ENCODE measurements around the gene IRF3. TPM values are rescaled to one million over a fixed set of nuclear protein-coding genes. Genes with fewer than 3 reads are reported as not detected.
A peak's percentile ranks its signal among the peaks of the same experiment; 100 is the strongest.

The IRF3 gene, protein sequence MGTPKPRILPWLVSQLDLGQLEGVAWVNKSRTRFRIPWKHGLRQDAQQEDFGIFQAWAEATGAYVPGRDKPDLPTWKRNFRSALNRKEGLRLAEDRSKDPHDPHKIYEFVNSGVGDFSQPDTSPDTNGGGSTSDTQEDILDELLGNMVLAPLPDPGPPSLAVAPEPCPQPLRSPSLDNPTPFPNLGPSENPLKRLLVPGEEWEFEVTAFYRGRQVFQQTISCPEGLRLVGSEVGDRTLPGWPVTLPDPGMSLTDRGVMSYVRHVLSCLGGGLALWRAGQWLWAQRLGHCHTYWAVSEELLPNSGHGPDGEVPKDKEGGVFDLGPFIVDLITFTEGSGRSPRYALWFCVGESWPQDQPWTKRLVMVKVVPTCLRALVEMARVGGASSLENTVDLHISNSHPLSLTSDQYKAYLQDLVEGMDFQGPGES
- 100 to 1,000 TPM; 135 to 141 TPM for total RNA-seq

DNA sequence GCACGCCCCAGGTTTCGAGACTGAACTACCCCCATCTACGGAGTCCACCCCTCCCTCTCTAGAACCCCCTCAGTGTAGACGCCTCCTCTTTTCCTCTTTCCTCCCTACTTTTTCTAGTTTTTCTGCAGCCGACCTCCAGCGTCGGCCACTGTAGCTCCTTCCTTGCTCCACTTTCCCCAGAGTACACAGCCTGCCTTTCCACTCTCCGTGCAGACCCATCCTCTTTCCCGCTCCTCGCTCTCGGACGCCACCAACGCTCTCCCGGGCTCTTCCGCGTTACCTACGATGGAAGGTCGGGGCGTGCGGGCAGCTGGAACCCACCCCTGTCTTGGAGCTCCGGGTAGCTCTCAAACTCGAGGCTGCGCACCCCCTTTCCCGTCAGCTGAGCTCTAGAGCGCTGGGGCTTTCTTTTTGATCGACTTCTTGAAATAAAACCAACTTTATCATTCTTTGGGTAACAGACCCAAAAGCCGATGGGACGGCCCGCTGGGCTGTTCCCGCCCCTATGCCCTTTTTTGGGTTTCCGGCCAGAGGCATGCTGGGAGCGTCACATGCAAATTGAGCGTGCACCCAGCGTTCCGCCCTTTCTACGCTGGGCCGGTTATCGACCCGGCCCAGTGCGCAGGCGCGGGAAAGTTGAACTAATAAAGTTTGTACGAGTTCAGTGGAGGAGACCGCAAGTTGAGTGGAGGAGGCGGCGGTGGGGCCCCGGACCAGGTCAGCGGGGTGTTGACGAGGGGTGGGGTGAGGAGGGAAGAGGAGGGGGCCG is at the start of gene IRF3, which contains the start of gene BCL2L12:
IRF3 (minus strand) TSS at position 507 of the 769 bp plus-strand sequence. CDS start 1,019 bp downstream, outside the sequence.
BCL2L12 (plus strand) TSS at position 583 of the 769 bp plus-strand sequence. CDS start 760 bp downstream, outside the sequence.
- Mint-ChIP-seq H3K4me3 (peak within 1 kb of the TSS; percentile 95 to 98), H3K36me3 (ENCODE audit: insufficient read depth in 2 of 2) (peaks cover 0 to 15% of the 10 kb centered on the region in 2 donors), H3K27me3 (ENCODE audit: low read depth) (no peaks in the 10 kb centered on the region), H3K4me1 (ENCODE audit: low read depth) (peaks cover 40% of the 10 kb centered on the region), H3K27ac (peak within 1 kb of the TSS; percentile 91), H3K9me3 (no peaks in the 10 kb centered on the region)
- DNase-seq (peak; percentile 99), ATAC-seq (replicated peaks in 1 of 2) (peak; percentile 86 to 87)

DNA sequence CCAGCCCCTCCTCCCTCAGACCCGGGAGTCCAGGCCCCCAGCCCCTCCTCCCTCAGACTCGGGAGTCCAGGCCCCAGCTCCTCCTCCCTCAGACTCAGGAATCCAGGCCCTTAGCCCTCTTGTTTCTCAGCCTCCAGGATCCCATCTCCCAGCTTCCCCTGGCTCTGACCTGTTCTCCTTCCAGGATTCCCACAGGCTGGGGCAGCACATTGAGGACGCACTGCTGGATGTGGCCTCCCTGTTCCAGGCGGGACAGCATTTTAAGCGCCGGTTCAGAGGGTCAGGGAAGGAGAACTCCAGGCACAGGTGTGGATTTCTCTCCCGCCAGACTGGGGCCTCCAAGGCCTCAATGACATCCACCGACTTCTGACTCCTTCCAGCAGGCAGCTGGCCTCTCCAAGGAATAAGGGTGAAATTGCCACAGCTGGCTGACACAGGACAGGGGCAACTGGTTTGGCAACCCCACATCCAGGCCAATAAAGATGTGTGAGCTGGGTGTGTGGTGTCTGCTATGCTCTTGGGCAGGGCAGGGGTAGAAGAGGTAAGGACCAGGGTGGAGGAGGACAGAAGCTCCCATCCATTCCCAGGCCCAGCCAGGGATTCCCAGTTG is 47.7 kb upstream of the IRF3 start:
- no peaks in the 10 kb centered on the region for H3K27me3 Mint-ChIP-seq (ENCODE audit: low read depth)
- peaks cover 13% of the 10 kb centered on the region for H3K4me1 Mint-ChIP-seq (ENCODE audit: low read depth)
- DNase-seq (no peak), ATAC-seq (replicated peaks in 1 of 2) (no peak)
- peaks cover 0 to 3% of the 10 kb centered on the region in 2 donors for H3K9me3 Mint-ChIP-seq
- H3K27ac Mint-ChIP-seq: no peak overlapping the region
- no peaks in the 10 kb centered on the region for H3K36me3 Mint-ChIP-seq (ENCODE audit: insufficient read depth in 2 of 2)
- H3K4me3 Mint-ChIP-seq: no peak overlapping the region

DNA sequence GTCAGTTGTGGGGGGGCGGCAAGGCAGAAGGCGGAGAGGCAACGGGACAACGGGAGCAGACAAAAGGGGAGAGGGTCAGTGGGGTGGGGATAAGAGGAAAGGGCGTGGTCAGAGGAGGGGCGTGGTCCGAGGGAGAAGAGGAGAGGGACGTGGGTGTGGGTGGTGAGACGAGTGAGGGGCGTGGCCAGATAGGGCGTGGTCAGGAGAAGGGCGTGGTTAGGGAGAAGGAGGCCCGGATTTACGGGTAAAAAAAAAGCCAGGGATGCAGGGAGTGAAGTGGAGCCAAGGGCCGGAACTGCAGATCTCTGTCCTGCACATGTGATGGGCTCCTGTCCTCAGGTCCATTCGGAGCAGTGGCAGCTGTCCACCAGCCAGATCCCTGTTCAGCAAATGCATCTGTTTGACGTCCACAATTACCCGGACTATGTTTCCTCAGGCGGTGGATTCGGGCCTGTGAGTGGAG is 46.8 kb upstream of the IRF3 start:
- ATAC-seq (replicated peaks in 1 of 2) (no peak), DNase-seq (no peak)
- no peak overlapping the region for H3K4me3 Mint-ChIP-seq
- peaks cover 0 to 3% of the 10 kb centered on the region in 2 donors for H3K9me3 Mint-ChIP-seq
- H3K27me3 Mint-ChIP-seq (ENCODE audit: low read depth): no peaks in the 10 kb centered on the region
- no peak overlapping the region for H3K27ac Mint-ChIP-seq
- H3K4me1 Mint-ChIP-seq (ENCODE audit: low read depth): peaks cover 8% of the 10 kb centered on the region
- no peaks in the 10 kb centered on the region for H3K36me3 Mint-ChIP-seq (ENCODE audit: insufficient read depth in 2 of 2)

DNA sequence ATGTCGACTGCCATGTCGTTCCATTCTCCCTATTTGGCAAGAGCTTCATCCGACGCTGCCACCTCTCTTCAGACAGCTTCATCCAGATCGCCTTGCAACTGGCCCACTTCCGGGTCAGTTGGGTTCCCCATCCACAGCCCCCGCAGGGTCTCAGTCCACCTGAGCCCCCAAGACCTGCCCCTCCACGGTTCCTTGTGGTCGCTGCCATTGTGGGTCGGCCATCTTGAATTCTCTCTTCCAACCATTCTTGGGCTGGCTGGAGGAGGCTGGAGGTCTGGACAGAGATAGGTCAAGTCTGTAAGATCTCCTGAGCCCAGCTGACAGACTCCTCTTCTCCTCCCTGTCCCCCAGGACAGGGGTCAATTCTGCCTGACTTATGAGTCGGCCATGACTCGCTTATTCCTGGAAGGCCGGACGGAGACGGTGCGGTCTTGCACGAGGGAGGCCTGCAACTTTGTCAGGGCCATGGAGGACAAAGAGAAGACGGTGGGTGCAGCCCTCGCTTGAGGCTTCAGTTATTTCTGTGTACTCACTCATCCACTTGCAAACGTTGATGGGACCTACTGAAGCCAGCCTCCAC is 44.8 kb upstream of the IRF3 start:
- Mint-ChIP-seq H3K36me3 (ENCODE audit: insufficient read depth in 2 of 2) (no peaks in the 10 kb centered on the region), H3K27me3 (ENCODE audit: low read depth) (no peaks in the 10 kb centered on the region), H3K9me3 (peaks cover 0 to 3% of the 10 kb centered on the region in 2 donors), H3K4me3 (no peak overlapping the region), H3K4me1 (ENCODE audit: low read depth) (no peaks in the 10 kb centered on the region), H3K27ac (no peak overlapping the region)
- DNase-seq (no peak), ATAC-seq (replicated peaks in 1 of 2) (no peak)

DNA sequence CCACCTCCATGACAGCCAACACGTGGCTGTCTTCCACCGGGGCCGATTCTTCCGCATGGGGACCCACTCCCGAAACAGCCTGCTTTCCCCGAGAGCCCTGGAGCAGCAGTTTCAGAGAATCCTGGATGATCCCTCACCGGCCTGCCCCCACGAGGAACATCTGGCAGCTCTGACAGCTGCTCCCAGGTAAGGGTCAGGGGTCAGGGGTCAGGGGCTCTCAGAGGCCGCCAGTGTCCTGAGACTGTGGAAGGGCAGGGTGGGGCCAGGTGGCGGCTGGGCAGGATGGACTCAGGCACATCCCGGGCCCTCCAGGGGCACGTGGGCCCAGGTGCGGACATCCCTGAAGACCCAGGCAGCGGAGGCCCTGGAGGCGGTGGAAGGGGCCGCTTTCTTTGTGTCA is 40.3 kb upstream of the IRF3 start:
- Mint-ChIP-seq H3K27me3 (ENCODE audit: low read depth) (no peaks in the 10 kb centered on the region), H3K27ac (no peak overlapping the region), H3K4me3 (no peak overlapping the region), H3K4me1 (ENCODE audit: low read depth) (no peaks in the 10 kb centered on the region), H3K9me3 (no peaks in the 10 kb centered on the region), H3K36me3 (ENCODE audit: insufficient read depth in 2 of 2) (no peaks in the 10 kb centered on the region)
- DNase-seq (no peak), ATAC-seq (replicated peaks in 1 of 2) (no peak)

DNA sequence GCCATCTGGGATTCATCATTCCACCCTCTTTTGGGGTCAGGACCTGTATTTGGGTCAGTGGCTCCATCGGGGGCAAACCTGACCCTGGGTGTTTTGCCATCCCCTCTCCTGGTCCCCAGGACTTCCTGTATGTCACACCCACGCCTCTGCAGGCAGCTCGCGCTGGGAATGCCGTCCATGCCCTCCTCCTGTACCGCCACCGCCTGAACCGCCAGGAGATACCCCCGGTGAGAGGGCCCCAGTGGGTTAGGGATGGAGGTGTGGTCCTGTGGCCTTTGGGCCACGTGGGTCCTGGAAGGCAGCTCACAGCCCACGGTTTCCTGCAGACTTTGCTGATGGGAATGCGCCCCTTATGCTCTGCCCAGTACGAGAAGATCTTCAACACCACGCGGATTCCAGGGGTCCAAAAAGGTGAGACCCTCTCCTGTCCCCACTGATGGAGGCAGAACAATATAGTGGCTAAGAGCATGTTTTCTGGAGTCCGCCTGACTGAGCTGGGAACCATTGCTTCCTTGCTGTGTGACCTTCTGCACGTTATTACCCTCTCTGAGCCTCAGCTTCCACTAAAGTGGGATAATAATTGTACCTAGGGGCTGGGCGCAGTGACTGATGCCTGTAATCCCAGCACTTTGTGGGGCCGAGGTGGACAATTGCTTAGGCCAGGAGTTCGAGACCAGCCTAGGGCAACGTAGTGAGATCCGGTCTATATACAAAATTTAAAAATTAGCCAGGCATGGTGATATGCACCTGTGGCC is 39.4 kb upstream of the IRF3 start:
- H3K9me3 Mint-ChIP-seq: no peaks in the 10 kb centered on the region
- DNase-seq (no peak), ATAC-seq (replicated peaks in 1 of 2) (no peak)
- H3K27me3 Mint-ChIP-seq (ENCODE audit: low read depth): no peaks in the 10 kb centered on the region
- no peak overlapping the region for H3K27ac Mint-ChIP-seq
- H3K4me1 Mint-ChIP-seq (ENCODE audit: low read depth): no peaks in the 10 kb centered on the region
- H3K4me3 Mint-ChIP-seq: no peak overlapping the region
- H3K36me3 Mint-ChIP-seq (ENCODE audit: insufficient read depth in 2 of 2): no peaks in the 10 kb centered on the region

DNA sequence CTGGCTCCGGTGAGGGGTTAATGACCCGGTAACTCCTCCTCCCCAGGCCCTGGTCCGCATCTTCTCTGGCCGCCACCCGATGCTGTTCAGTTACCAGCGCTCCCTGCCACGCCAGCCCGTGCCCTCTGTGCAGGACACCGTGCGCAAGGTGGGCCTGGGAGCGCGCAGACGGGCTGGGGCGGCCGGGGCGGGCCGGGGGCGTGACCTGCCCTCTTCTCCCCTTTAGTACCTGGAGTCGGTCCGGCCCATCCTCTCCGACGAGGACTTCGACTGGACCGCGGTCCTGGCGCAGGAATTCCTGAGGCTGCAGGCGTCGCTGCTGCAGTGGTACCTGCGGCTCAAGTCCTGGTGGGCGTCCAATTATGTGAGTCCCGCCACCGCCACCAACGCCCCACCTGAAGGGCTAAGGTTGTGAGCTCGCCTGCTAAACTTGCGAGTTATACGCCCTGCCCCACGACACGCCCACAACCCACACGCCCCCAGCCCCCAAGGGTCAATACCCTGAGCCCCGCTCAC is 35.7 kb upstream of the IRF3 start:
- DNase-seq (no peak), ATAC-seq (replicated peaks in 1 of 2) (peak; percentile 26 to 65)
- no peaks in the 10 kb centered on the region for H3K36me3 Mint-ChIP-seq (ENCODE audit: insufficient read depth in 2 of 2)
- H3K27ac Mint-ChIP-seq: no peak overlapping the region
- H3K4me1 Mint-ChIP-seq (ENCODE audit: low read depth): no peaks in the 10 kb centered on the region
- H3K4me3 Mint-ChIP-seq: no peak overlapping the region
- no peaks in the 10 kb centered on the region for H3K27me3 Mint-ChIP-seq (ENCODE audit: low read depth)
- no peaks in the 10 kb centered on the region for H3K9me3 Mint-ChIP-seq

DNA sequence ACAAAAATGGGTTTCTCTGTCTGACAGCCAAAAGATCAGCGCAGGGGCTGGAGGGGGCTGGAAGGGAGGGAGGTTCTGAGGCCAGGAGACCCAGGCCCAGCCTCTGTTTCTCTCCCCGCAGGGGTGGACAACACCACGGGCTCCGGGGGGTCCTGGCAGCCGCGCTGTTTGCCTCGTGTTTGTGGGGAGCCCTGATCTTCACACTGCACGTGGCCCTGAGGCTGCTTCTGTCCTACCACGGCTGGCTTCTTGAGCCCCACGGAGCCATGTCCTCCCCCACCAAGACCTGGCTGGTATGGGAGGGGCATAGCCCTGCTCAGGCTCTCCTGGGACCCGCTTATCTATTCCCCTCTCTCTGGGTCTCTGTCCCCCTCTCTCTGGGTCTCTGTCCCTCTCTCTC is 34.9 kb upstream of the IRF3 start:
- H3K4me1 Mint-ChIP-seq (ENCODE audit: low read depth): no peaks in the 10 kb centered on the region
- DNase-seq (no peak), ATAC-seq (replicated peaks in 1 of 2) (peak in 1 of 2 donors; percentile 18)
- H3K27ac Mint-ChIP-seq: no peak overlapping the region
- no peaks in the 10 kb centered on the region for H3K27me3 Mint-ChIP-seq (ENCODE audit: low read depth)
- H3K9me3 Mint-ChIP-seq: no peaks in the 10 kb centered on the region
- no peak overlapping the region for H3K4me3 Mint-ChIP-seq
- H3K36me3 Mint-ChIP-seq (ENCODE audit: insufficient read depth in 2 of 2): no peaks in the 10 kb centered on the region

DNA sequence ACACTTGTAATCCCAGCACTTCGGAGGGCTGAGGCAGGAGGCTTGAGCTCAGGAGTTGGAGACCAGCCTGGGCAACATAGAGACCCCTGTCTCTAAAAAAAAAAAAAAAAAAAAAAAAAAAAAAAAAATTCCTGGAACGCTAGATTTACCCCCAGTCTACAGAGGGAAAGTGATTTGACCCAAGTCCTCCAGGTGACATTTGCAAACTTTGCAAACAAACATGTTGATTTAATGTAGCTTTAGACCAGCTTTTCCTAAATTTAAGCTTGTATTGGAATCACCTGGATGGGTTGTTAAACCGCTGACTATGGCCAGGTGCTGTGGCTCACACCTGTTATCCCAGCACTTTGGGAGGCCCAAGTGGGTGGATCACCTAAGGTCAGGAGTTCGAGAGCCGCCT is 33.7 kb upstream of the IRF3 start:
- Mint-ChIP-seq H3K27ac (no peak overlapping the region), H3K4me3 (no peak overlapping the region), H3K4me1 (ENCODE audit: low read depth) (no peaks in the 10 kb centered on the region), H3K9me3 (no peaks in the 10 kb centered on the region), H3K36me3 (ENCODE audit: insufficient read depth in 2 of 2) (no peaks in the 10 kb centered on the region), H3K27me3 (ENCODE audit: low read depth) (no peaks in the 10 kb centered on the region)
- ATAC-seq (replicated peaks in 1 of 2): no peak
- DNase-seq: no peak

DNA sequence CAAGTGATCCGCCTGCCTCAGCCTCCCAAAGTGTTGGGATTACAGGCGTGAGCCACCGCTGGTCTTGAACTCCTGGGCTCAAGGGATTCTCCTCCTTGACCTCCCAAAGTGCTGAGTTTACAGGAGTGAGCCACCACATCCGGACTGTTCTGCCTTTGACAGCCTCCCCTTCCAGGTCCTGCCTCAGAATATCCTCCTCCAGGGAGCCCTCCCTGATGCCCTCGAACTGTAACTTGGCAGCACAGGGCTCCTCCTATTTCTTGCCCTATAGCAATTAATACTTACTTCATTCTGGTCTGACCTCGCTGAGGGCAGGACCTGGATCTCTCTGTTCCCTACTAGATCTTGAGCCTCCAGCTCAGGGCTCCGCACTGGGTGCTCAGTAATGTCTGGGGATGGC is 31.2 kb upstream of the IRF3 start:
- no peaks in the 10 kb centered on the region for H3K27me3 Mint-ChIP-seq (ENCODE audit: low read depth)
- no peak for DNase-seq
- no peaks in the 10 kb centered on the region for H3K4me1 Mint-ChIP-seq (ENCODE audit: low read depth)
- H3K27ac Mint-ChIP-seq: no peak overlapping the region
- ATAC-seq (replicated peaks in 1 of 2): no peak
- no peaks in the 10 kb centered on the region for H3K36me3 Mint-ChIP-seq (ENCODE audit: insufficient read depth in 2 of 2)
- H3K4me3 Mint-ChIP-seq: no peak overlapping the region
- no peaks in the 10 kb centered on the region for H3K9me3 Mint-ChIP-seq

DNA sequence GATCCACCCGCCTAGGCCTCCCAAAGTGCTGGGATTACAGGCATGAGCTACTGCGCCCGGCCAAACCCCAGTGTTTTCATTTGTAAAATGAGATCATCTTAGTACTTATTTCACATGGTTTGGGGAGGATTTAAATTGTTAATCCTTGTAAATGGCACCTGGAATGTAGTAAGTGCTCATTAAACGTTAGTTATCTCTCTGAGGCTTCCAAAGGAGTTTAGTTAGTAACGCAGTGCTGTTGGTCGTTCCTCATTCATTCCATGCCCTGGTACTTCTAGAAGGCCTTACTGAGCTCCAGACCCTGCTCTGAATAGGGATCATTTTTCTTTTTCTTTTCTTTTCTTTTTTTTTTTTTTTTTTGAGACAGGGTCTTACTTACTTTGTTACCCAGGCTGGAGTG is 30.5 kb upstream of the IRF3 start:
- Mint-ChIP-seq H3K36me3 (ENCODE audit: insufficient read depth in 2 of 2) (no peaks in the 10 kb centered on the region), H3K4me3 (no peak overlapping the region), H3K27me3 (ENCODE audit: low read depth) (peaks cover 4% of the 10 kb centered on the region), H3K4me1 (ENCODE audit: low read depth) (peaks cover 4% of the 10 kb centered on the region), H3K27ac (no peak overlapping the region), H3K9me3 (no peaks in the 10 kb centered on the region)
- ATAC-seq (replicated peaks in 1 of 2) (no peak), DNase-seq (no peak)

DNA sequence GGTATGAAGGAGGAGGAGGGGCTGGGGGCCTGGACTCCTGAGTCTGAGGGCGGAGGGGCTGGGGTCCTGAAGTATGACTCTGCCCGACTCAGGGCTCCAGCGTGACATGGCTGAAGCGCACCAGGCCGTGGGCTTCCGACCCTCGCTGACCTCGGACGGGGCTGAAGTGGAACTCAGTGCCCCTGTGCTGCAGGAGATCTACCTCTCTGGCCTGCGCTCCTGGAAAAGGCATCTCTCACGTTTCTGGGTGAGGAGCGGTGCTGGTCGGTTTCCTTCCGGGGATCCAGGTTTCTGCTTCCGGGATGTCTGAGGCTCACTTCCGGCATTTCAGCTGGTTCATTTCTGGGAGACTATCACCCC is 26.5 kb upstream of the IRF3 start:
- peaks cover 13% of the 10 kb centered on the region for H3K27me3 Mint-ChIP-seq (ENCODE audit: low read depth)
- no peak for DNase-seq
- H3K4me3 Mint-ChIP-seq: no peak overlapping the region
- H3K9me3 Mint-ChIP-seq: no peaks in the 10 kb centered on the region
- peaks cover 28% of the 10 kb centered on the region for H3K4me1 Mint-ChIP-seq (ENCODE audit: low read depth)
- no peak overlapping the region for H3K27ac Mint-ChIP-seq
- peaks cover 5 to 6% of the 10 kb centered on the region in 2 donors for H3K36me3 Mint-ChIP-seq (ENCODE audit: insufficient read depth in 2 of 2)
- ATAC-seq (replicated peaks in 1 of 2): no peak

Data from activated T-cell treated with anti-CD3 and anti-CD28 coated beads, Interleukin-2, amount 50 U/mL, for 72 hours (primary cell).